Head of caudate nucleus (tissue), 42 donors: ENCODE measurements around the gene WFDC12.
A peak's percentile ranks its signal among the peaks of the same experiment; 100 is the strongest.

Experiments used
- DNase-seq, 42 donors: peaks; one replicate each; pipeline versions ENCODE4 v3.0.0 to v3.0.0-alpha.2; 2020 to 2021; ENCODE audit warnings: mixed read lengths in 7 of 42
- intact Hi-C: fragments of 100-400 bp; cut with DNase I; formaldehyde crosslinking; loops from one replicate; pipeline ENCODE4 v1.15.0; 2022

WFDC12 gene

GRCh38 chr20:45118028-45118427 is 6.2 kb downstream of the WFDC12 start:
- no peak for DNase-seq

DNA sequence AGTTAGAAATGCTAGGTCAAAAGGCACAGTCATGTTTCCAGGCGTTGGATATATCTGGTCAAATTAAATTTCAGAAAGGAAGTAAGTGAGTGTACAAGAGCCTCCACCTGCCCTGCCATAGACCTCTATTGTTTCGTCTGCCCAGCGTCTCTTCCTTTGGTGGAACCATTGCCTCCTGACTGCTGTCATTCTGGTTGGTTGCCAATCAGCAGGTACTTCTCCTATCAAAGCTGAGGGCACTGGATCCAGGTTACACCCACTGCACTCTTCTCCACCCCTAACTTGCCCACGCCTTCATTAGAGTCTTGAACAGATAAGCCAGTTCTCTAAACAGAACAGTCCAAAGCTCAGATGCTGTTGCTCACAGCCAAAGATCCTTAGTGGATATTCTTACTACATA is 6.7 kb downstream of the WFDC12 start:
- DNase-seq: peak in 1 of 42 donors; percentile 7
- intact Hi-C loops: no loop called here

More at GRCh38 chr20:45118028-45118427, 6.2 kb downstream of the WFDC12 start:
- intact Hi-C loops: no loop called here

GRCh38 chr20:45115829-45116228 is 8.4 kb downstream of the WFDC12 start:
- DNase-seq: peak in 1 of 42 donors; percentile 5
- intact Hi-C loops: no loop called here

DNA sequence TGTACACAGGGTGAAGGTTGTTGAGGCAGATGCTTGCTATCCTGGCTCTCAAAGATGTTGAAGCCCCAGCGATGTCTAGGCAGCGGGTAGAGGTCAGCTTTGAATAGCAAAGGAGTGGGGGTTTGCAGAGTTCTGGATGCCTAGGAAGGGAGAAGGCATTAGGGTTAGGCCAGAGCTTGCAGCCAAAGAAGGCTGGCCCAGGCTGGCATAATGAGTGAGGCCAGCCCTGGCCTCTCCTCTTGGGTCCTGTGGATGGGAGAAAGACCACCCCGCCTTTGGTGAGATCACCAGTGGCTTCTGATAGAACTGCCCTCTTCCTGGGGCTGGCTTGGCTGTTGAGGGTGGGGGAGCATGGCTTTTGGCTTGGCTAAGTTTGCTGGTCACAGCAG is 8.9 kb downstream of the WFDC12 start:
- intact Hi-C loops: no loop called here
- peak in 1 of 42 donors; percentile 11 for DNase-seq

DNA sequence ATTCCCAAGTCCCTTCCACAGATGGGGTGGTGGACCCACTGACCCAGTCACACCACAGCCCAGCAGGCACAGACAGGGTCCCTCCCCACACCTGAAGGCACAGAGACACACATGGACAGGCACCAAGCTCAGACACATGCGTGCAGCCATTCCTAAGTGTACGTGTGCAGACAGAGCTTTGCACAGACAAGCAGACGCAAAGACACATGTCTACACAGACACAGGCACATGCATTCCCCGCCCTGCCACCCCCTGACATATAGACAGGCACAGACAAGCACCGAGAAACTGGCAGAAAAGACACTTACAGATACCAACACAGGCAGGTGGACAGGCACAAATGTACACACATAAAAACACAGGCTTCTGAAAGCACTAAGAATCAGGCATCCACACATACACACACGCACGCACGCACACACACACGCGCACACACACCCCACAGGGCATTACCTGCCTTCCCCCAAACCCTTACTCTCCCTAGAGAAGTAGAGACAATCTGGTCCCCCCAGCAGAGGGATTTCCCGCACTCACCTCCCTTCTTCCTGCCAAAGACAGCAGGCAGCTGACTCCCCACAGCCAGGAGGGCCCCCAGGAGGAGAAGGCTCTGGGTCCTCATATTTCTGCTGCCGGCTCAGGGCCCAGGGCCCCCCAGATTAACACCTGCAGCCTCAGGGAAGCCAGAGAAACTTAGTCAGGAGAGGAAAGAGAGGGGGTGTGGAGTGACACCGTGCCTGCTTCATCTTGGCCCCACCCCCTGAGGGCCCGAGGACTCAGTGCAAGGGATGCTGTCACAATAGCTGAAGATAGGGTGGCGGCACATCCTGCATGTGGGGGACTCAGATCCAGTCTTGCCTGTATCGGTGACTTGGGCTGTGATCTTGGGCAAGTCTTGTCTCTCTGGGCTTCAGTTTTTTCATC is 9.5 kb downstream of the WFDC12 start, which contains the start of gene WFDC5:
TSS of gene WFDC5 (minus strand) at position 710 of the 921 bp plus-strand sequence. CDS start at position 619, 91 bp downstream.
- intact Hi-C loops: no loop called here
- DNase-seq: peak in 1 of 42 donors; percentile 11

DNA sequence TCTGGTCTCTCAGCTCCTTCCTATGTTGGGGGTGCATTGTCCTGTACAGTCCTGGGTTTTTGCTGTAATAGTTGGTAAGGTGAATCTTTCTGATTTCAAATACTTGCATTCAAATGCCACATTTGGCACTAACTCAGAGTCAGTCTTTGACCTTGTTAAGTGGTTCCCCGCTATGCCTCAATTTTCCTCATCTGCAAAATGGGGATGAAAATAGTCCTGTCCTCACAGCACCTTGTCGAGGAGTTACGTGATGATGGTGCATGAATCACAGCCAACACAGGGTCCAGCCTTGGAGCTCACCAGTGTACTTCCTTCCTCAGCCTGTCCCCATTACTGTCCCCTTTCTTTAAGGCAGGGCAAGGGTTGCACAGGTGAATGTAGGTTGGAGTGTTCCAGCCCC is 10.4 kb downstream of the WFDC12 start:
- intact Hi-C loops: no loop called here
- no peak for DNase-seq

DNA sequence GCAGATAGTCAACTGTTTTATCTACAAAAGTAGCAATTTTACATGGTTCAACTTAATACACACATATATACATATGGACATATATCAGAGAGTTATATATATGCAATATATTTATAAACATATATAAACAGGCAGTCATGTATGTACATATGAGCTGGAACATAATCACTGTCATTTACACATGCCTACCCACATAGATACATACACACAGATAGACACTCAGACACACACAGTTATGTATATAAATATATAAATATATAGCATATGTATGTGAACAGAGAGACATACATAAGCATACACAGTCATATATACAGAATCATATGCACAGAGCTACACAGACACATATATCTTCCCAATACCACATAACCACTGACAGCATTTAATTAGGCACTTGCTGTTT is 11.5 kb downstream of the WFDC12 start:
- intact Hi-C loops: no loop called here

GRCh38 chr20:45111799-45112471 is 12.3 kb downstream of the WFDC12 start:
- peak in 4 of 42 donors; percentile 21 to 63 (median 32) for DNase-seq
- intact Hi-C loops: no loop called here

More for the DNA sequence above, 11.5 kb downstream of the WFDC12 start:
- no peak for DNase-seq

- intact Hi-C loops: no loop called here
- DNase-seq: no peak
These were observed 13.0 kb downstream of the WFDC12 start for GRCh38 chr20:45111285-45111684.

DNA sequence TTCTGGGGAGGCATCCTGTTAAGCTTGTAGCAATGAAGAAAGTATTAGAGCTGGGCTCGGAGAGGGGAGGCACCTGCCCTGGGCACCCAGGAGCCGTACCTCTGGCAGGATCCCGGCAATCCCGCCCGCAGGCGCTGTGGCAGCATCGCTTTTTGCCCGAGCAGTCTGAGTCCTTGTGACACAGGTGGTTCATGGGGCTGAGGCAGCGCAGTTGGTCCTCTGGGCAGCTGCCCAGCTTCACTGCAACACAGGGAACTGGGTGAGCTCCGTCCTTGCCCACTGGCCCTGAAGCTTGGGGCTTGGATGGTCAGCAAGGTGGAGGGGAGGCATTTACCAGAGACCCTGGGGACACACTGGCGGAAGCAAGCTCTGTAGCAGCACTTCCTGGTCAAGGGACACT is 14.0 kb downstream of the WFDC12 start:
- intact Hi-C loops: no loop called here

DNA sequence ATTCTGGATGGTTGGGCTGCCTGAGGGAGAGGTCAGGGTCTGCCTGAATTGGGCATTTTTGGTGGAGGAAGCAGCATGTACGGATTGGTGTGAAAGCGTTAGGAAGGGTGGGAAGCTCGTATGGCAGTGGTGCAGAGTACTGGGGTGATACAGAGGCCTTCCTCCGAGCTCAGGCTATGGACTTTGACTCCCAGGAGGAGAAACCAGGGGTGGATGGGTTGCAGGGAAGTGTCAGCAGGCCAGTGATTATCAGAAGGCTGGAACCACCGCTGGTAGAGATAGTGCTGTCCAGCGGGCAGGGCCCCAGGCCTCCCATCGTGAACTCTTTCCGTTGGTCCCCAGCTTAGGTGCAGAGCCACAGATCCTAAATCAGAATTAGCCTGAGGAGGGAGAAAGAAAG is 14.6 kb downstream of the WFDC12 start:
- no peak for DNase-seq
- intact Hi-C loops: no loop called here

More for the DNA sequence above, 14.0 kb downstream of the WFDC12 start:
- no peak for DNase-seq

DNA sequence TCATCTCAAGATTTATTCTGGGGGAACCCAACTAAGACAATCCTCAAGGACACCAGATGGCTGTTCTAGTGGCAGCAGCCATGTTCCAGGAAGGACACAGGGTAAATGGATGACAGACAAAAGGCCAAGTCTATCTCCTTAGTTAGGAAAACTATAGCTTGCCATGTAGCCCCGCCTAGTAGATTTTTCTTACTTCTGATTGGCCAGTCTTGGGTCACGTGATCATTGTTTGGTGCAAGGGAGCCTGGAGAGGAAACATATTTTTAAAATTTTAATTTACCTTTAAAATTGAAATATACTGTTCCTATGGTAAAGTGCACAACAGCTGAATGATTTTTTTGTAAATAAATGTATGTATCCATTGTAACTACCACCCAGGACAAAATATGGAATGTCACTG is 18.9 kb downstream of the WFDC12 start:
- intact Hi-C loops: no loop called here
- no peak for DNase-seq

DNA sequence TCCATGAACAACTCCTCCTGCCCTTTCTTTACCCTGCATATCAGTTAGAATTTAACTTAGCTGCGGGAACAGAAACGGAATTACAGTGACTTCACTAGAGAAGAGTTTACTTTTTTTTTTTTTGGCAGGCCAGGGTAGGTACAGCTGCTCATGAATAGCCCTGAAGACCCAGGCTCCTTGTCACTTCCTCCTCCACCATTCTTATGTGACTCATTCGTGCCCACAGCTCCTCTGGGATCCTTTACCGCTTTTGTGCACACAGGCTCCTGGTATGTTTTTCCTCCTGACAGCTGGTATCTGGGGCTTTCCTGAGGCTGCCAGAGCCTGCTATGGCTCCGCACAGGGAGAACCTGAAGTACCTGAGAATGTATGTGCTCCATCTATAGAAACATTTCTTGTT is 19.5 kb downstream of the WFDC12 start:
- peak in 4 of 42 donors; percentile 23 to 53 (median 34) for DNase-seq

GRCh38 chr20:45103072-45103471 is 21.2 kb downstream of the WFDC12 start:
- intact Hi-C loops: no loop called here
- no peak for DNase-seq

More for the DNA sequence above, 19.5 kb downstream of the WFDC12 start:
- intact Hi-C loops: no loop called here

GRCh38 chr20:45101333-45101850 is 22.9 kb downstream of the WFDC12 start:
- DNase-seq: no peak
- intact Hi-C loops: no loop called here

DNA sequence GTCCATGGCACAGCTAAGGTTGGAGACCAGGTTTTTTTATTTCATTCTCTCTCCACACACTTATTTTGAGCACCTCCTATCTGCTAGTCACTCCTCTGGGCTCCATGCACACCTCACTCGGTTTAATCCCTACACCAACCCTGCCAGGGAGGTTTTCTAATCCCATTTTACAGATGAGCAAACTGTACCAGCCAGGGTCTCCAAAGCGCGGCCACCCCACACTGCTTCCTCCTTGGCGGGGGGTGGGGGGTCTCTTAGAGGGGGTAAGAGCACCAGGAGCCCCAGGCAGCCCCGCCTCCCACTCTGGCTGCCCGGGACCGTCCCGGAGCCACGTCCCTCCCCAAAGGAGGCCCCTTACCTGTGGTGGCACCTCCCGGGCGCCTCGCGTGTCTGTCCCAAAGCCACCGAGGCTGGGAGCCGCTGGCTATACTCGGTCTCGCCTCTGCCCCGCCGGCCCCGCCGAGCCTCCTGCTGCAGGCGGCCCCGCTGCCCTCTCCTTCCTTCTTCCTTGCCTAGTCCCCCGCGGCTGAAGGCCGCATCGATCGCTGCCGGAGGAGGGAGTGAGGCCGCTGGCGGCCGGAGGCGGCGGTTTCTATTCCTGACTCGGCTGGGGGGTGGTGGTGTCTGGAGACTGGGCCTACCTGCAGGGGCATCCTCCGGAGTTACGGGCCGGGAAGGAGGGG is 23.6 kb downstream of the WFDC12 start, which contains the start of gene KCNS1:
TSS of gene KCNS1 (minus strand) at position 565 of the 683 bp plus-strand sequence. CDS start 1,891 bp downstream, outside the sequence.
- peak in 1 of 42 donors; percentile 27 for DNase-seq
- intact Hi-C loops: no loop called here

- intact Hi-C loops: loop anchor here (5.0 kb wide), 1 partner anchor 56 kb away; no protein-coding TSS in a partner anchor
- DNase-seq: peak in 35 of 42 donors; percentile 10 to 71 (median 49)
These were observed 26.0 kb downstream of the WFDC12 start for GRCh38 chr20:45098103-45098773.

DNA sequence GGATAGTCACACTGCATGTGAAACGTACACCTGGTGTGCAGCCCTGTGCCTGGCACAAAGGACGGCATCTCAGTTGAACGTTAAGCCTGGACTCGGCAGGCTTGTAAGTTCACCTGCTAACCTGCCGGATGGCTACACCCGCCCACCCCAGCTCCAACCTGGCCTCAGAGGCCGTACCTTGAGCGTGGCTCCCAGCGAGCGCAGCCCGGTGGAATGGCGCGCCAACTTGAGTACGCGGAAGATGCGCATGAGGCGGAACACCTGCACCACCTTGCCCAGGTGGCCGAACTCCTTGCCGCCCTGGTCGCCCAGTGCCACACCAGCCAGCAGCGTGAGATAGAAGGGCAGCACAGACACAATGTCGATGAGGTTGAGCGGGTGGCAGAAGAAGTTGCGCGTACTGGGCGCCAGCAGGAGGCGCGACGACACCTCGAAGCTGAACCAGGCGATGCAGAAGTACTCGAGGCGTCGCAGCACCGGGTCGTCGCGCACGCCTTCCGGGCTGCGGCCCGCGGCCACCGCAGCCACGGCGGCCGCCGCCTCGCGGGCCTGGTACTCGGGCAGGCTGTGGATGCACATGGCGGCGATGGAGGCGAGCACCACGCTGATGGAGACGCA is 26.7 kb downstream of the WFDC12 start:
- peak in 1 of 42 donors; percentile 19 for DNase-seq
- intact Hi-C loops: loop anchor here (5.0 kb wide), 1 partner anchor 55 kb away; no protein-coding TSS in a partner anchor
